GM06990 (cell line): Measurements from ENCODE around the gene SYNE2.

Experiments used
- DNase-seq: peaks from one replicate; pipeline ENCODE4 v3.0.0-alpha.2; 2011; ENCODE audit not compliant: insufficient read length; ENCODE audit errors: extremely low read depth
- H3K27me3 ChIP-seq: replicated peaks from 2 replicates; pipeline ENCODE4 v1.6.0; 2011; ENCODE audit warnings: low read length; ENCODE audit not compliant: control insufficient read depth, insufficient read depth
- H3K36me3 ChIP-seq: 2 replicates; pipeline ENCODE4 v1.5.1; 2011; ENCODE audit warnings: low read length; ENCODE audit not compliant: control insufficient read depth, insufficient read depth
- H3K4me3 ChIP-seq: replicated peaks from 2 replicates; pipeline ENCODE4 v1.5.1; 2011; ENCODE audit warnings: low read depth, mild to moderate bottlenecking, control low read depth, low read length
- CTCF ChIP-seq: IDR thresholded peaks from 2 replicates; pipeline ENCODE4 v1.5.1; 2011; ENCODE audit warnings: low read length, control low read depth, mild to moderate bottlenecking, inconsistent platforms; ENCODE audit not compliant: insufficient read depth, poor library complexity, severe bottlenecking

The SYNE2 gene

GRCh38 chr14:63960926-63961567, 108.2 kb downstream of the SYNE2 start:
- DNase-seq, result no peak
- H3K4me3 ChIP-seq, result no peak overlapping the region
- H3K27me3 ChIP-seq, result no peaks in the 10 kb centered on the region
- H3K36me3 ChIP-seq, result no peaks in the 10 kb centered on the region; the same call in 1 of the 2 replicates
- TF ChIP-seq CTCF, result no peak

GRCh38 chr14:63962906-63963305, 110.1 kb downstream of the SYNE2 start:
- Histone ChIP-seq H3K36me3 (no peaks in the 10 kb centered on the region; the same call in 1 of the 2 replicates), H3K27me3 (no peaks in the 10 kb centered on the region), H3K4me3 (no peak overlapping the region)
- no peak for DNase-seq
- no peak for TF ChIP-seq CTCF

GRCh38 chr14:63963439-63963838, 110.6 kb downstream of the SYNE2 start:
- no peak for DNase-seq
- H3K4me3 ChIP-seq, result no peak overlapping the region
- H3K36me3 ChIP-seq, result no peaks in the 10 kb centered on the region; the same call in 1 of the 2 replicates
- no peaks in the 10 kb centered on the region for H3K27me3 ChIP-seq
- no peak for TF ChIP-seq CTCF

GRCh38 chr14:63964113-63964512, 111.3 kb downstream of the SYNE2 start:
- TF ChIP-seq CTCF, result no peak
- Histone ChIP-seq H3K36me3 (no peaks in the 10 kb centered on the region; the same call in 1 of the 2 replicates), H3K27me3 (no peaks in the 10 kb centered on the region), H3K4me3 (no peak overlapping the region)
- no peak for DNase-seq

GRCh38 chr14:63966407-63966806, 113.6 kb downstream of the SYNE2 start:
- H3K27me3 ChIP-seq, result no peaks in the 10 kb centered on the region
- H3K36me3 ChIP-seq, result no peaks in the 10 kb centered on the region; the same call in 1 of the 2 replicates
- DNase-seq, result no peak
- TF ChIP-seq CTCF, result no peak
- H3K4me3 ChIP-seq, result no peak overlapping the region

GRCh38 chr14:63972323-63972932, 119.6 kb downstream of the SYNE2 start:
- DNase-seq, result peak; percentile 13
- Histone ChIP-seq H3K36me3 (no peaks in the 10 kb centered on the region; the same call in 1 of the 2 replicates), H3K27me3 (no peaks in the 10 kb centered on the region), H3K4me3 (no peak overlapping the region)
- no peak for TF ChIP-seq CTCF
